H1 (cell line): ENCODE results near the gene SPTY2D1. TPM values are rescaled to one million over a fixed set of nuclear protein-coding genes. Genes with fewer than 3 reads are reported as not detected.

Experiments
- CTCF ChIA-PET: fragments of 300-600 bp; sonication (Branson Sonifier 250); formaldehyde crosslinking; loops from one replicate; lab custom pipeline; 2021; ENCODE audit not compliant: partially characterized antibody; lab: Charles Lee
- POLR2A ChIA-PET: fragments of 300-600 bp; sonication (Branson Sonifier 250); formaldehyde crosslinking; loops from one replicate; lab custom pipeline; 2021; ENCODE audit warnings: inconsistent platforms; ENCODE audit not compliant: partially characterized antibody; lab: Charles Lee
- DNase-seq, 2 experiments: peaks; one replicate each; pipeline versions ENCODE4 v3.0.0 to v3.0.0-alpha.2; 2010 to 2022; ENCODE audit warnings: low spot score in 2 of 2, low read depth in 1 of 2, mixed read lengths in 1 of 2
- FAIRE-seq: peaks from 2 replicates; lab custom pipeline; 2011; peaks lifted over from hg19 to GRCh38; lab: Jason Lieb, UNC
- H2AFZ ChIP-seq: 2 replicates; pipeline ENCODE4 v1.8.1; 2012; ENCODE audit warnings: low read length, inconsistent platforms
- H2AK5ac ChIP-seq: 2 replicates; pipeline ENCODE4 v1.6.1; 2013; ENCODE audit warnings: low read depth, low read length
- H2BK120ac ChIP-seq: replicated peaks from 2 replicates; pipeline ENCODE3; 2013; ENCODE audit warnings: low read depth, low read length, inconsistent platforms
- H2BK12ac ChIP-seq: 2 replicates; pipeline ENCODE4 v1.6.1; 2013; ENCODE audit warnings: low read depth, low read length
- H2BK15ac ChIP-seq: 2 replicates; pipeline ENCODE4 v1.6.1; 2013; ENCODE audit warnings: low read length
- H2BK20ac ChIP-seq: 2 replicates; pipeline ENCODE4 v1.6.1; 2013; ENCODE audit warnings: low read length
- H2BK5ac ChIP-seq: 2 replicates; pipeline ENCODE4 v1.6.1; 2013; ENCODE audit warnings: low read depth, low read length
- H3K14ac ChIP-seq: 2 replicates; pipeline ENCODE4 v1.6.1; 2013; ENCODE audit warnings: inconsistent platforms; ENCODE audit not compliant: insufficient read length
- H3K18ac ChIP-seq: 2 replicates; pipeline ENCODE4 v1.6.1; 2013; ENCODE audit warnings: low read length; ENCODE audit errors: extremely low read depth
- H3K23ac ChIP-seq: 2 replicates; pipeline ENCODE4 v1.6.1; 2013; ENCODE audit warnings: inconsistent platforms; ENCODE audit not compliant: insufficient read length
- H3K23me2 ChIP-seq: 2 replicates; pipeline ENCODE4 v1.6.1; 2013; ENCODE audit warnings: low read depth, low read length
- H3K27ac ChIP-seq: 2 replicates; pipeline ENCODE4 v1.6.1; 2011; ENCODE audit warnings: low read depth, low read length, inconsistent platforms
- H3K27me3 ChIP-seq, 4 experiments: replicated peaks in 1 of 4; 1 replicate in 1 of 4; 2 replicates in 3 of 4; pipeline versions ENCODE4 v1.6.1 to v1.8.1; 2011 to 2013; ENCODE audit warnings: low read length in 3 of 4, mild to moderate bottlenecking in 3 of 4, inconsistent platforms in 2 of 4, mixed read lengths in 2 of 4, moderate library complexity in 1 of 4; ENCODE audit not compliant: control insufficient read depth in 3 of 4, insufficient read depth in 3 of 4; ENCODE audit errors: extremely low read depth in 1 of 4
- H3K36me3 ChIP-seq, 4 experiments: 2 replicates each; pipeline versions ENCODE4 v1.6.1 to v1.8.1; 2011 to 2013; ENCODE audit warnings: mild to moderate bottlenecking in 4 of 4, low read length in 3 of 4, moderate library complexity in 2 of 4, control low read depth in 1 of 4, inconsistent platforms in 1 of 4; ENCODE audit not compliant: insufficient read depth in 4 of 4, control insufficient read depth in 2 of 4
- H3K4ac ChIP-seq: replicated peaks from 2 replicates; pipeline ENCODE3; 2013; ENCODE audit warnings: low read length, low read depth, mixed read lengths, inconsistent platforms; ENCODE audit not compliant: insufficient read length
- H3K4me1 ChIP-seq, 4 experiments: replicated peaks in 1 of 4; 1 replicate in 1 of 4; 2 replicates in 3 of 4; pipeline versions ENCODE4 v1.6.1 to v1.8.1; 2011 to 2013; ENCODE audit warnings: low read length in 3 of 4, inconsistent platforms in 2 of 4, mixed read lengths in 1 of 4; ENCODE audit not compliant: insufficient read depth in 4 of 4, control insufficient read depth in 3 of 4
- H3K4me2 ChIP-seq, 2 experiments: 2 replicates each; pipeline versions ENCODE4 v1.6.1 to v1.8.1; 2011 to 2013; ENCODE audit warnings: low read depth in 2 of 2, low read length in 2 of 2, control low read depth in 1 of 2, inconsistent platforms in 1 of 2, mild to moderate bottlenecking in 1 of 2; ENCODE audit not compliant: insufficient read depth in 1 of 2
- H3K4me3 ChIP-seq, 4 experiments: fragments of 200-600, 300-600 bp in 1 of 4; sonication (generic), shearing (Covaris generic), sonication (Bioruptor Twin) in 1 of 4; 2 replicates each; pipeline versions ENCODE4 v1.5.1 to v1.8.1; 2011 to 2016; ENCODE audit warnings: low read length in 4 of 4, low read depth in 3 of 4, control low read depth in 2 of 4, inconsistent platforms in 2 of 4, mild to moderate bottlenecking in 2 of 4, mixed read lengths in 1 of 4, moderate library complexity in 1 of 4; ENCODE audit not compliant: insufficient read depth in 2 of 4; ENCODE audit errors: extremely low read depth in 1 of 4
- H3K56ac ChIP-seq: replicated peaks from 2 replicates; pipeline ENCODE3; 2013; ENCODE audit warnings: low read depth, mild to moderate bottlenecking, mixed read lengths, low read length, inconsistent platforms; ENCODE audit not compliant: insufficient read length
- H3K79me1 ChIP-seq: 2 replicates; pipeline ENCODE4 v1.6.1; 2013; ENCODE audit warnings: low read depth, low read length, control low read depth
- H3K79me2 ChIP-seq, 2 experiments: 2 replicates each; pipeline versions ENCODE4 v1.6.1 to v1.8.1; 2012 to 2013; ENCODE audit warnings: low read length in 2 of 2, mild to moderate bottlenecking in 2 of 2, inconsistent platforms in 1 of 2; ENCODE audit not compliant: insufficient read depth in 2 of 2, control insufficient read depth in 1 of 2
- H3K9ac ChIP-seq, 4 experiments: replicated peaks in 1 of 4; 1 replicate in 1 of 4; 2 replicates in 3 of 4; pipeline versions ENCODE4 v1.6.1 to v1.8.1; 2011 to 2013; ENCODE audit warnings: low read depth in 3 of 4, low read length in 3 of 4, control low read depth in 2 of 4, mild to moderate bottlenecking in 2 of 4, moderate library complexity in 2 of 4, inconsistent platforms in 1 of 4; ENCODE audit errors: extremely low read depth in 1 of 4
- H3K9me3 ChIP-seq, 2 experiments: 2 replicates each; pipeline versions ENCODE4 v1.6.1 to v1.8.1; 2012 to 2013; ENCODE audit warnings: mild to moderate bottlenecking in 2 of 2, moderate library complexity in 2 of 2, control low read depth in 1 of 2, inconsistent platforms in 1 of 2, low read depth in 1 of 2, low read length in 1 of 2, mixed read lengths in 1 of 2; ENCODE audit not compliant: insufficient read depth in 2 of 2
- H4K20me1 ChIP-seq, 2 experiments: replicated peaks in 1 of 2; 2 replicates each; pipeline versions ENCODE3 to v1.8.1; 2011 to 2013; ENCODE audit warnings: inconsistent platforms in 2 of 2, low read length in 2 of 2, mild to moderate bottlenecking in 1 of 2; ENCODE audit not compliant: insufficient read depth in 2 of 2, control insufficient read depth in 1 of 2
- H4K5ac ChIP-seq: 2 replicates; pipeline ENCODE4 v1.6.1; 2013; ENCODE audit warnings: low read length, low read depth, mixed read lengths, inconsistent platforms; ENCODE audit not compliant: insufficient read length
- H4K8ac ChIP-seq: 2 replicates; pipeline ENCODE4 v1.8.0; 2013; ENCODE audit warnings: mild to moderate bottlenecking, moderate library complexity, low read length, inconsistent platforms; ENCODE audit not compliant: insufficient read depth; ENCODE audit errors: extremely low read depth
- H4K91ac ChIP-seq: replicated peaks from 2 replicates; pipeline ENCODE3; 2013; ENCODE audit warnings: low read length, mixed read lengths, inconsistent platforms; ENCODE audit not compliant: insufficient read length
- KDM5A ChIP-seq: fragments of 200-600 bp; IDR thresholded peaks from 2 replicates; pipeline ENCODE4 v1.7.1; 2012; ENCODE audit warnings: mild to moderate bottlenecking, low read length, inconsistent platforms, mixed read lengths
- WGBS, 2 experiments: shearing (Covaris generic) in 1 of 2; methylation state at CpG; one replicate each; pipeline versions ENCODE4 v1.1.6 to v1.1.7; 2013 to 2015; ENCODE audit warnings: low lambda C conversion rate in 2 of 2, mixed read lengths in 2 of 2, inconsistent platforms in 1 of 2, low coverage in 1 of 2, missing lambda C conversion rate in 1 of 2; ENCODE audit not compliant: insufficient replicate concordance in 2 of 2, insufficient coverage in 1 of 2, insufficient read length in 1 of 2; ENCODE audit errors: extremely low coverage in 1 of 2, missing lambda C conversion rate in 1 of 2; 5-methylcytosine and 5-hydroxymethylcytosine counted together
- polyA plus RNA-seq, 7 experiments: library from polyadenylated mRNA; depleted of rRNA in 3 of 7; stranded (reverse) in 5 of 7; unstranded in 2 of 7; fragments of >200 nt in 5 of 7; fragments of 200-250 nt in 2 of 7; gene quantifications; 1 replicate in 5 of 7; 2 replicates in 1 of 7; 4 replicates in 1 of 7; pipeline versions ENCODE4 v1.2.1 to v1.2.3, GENCODE V29; 2011 to 2013; ENCODE audit warnings: missing spikeins in 2 of 7, mixed read lengths in 2 of 7
- total RNA-seq: library from RNA; stranded (reverse); fragmentation: NEBNext Ultra II Directional; extraction: Animal tissue kit (Norgen Biotek cat#: 25700); gene quantifications from 2 replicates; pipeline ENCODE4 v1.2.1, GENCODE V29; 2021

SPTY2D1 gene
- total and polyA plus RNA-seq, 2 of the 8 experiments (the other 6 are each of a cell fraction or from before 2014, with no cell fraction given) = 4.9 to 17.6 TPM

GRCh38 chr11:18657673-18658072 lies 23.5 kb upstream of the SPTY2D1 start:
- Histone ChIP-seq H2AFZ (no peak overlapping the region), H3K4me1 (no peaks in the 10 kb centered on the region), H4K8ac (no peak overlapping the region), H3K14ac (no peak overlapping the region), H3K79me1 (no peaks in the 10 kb centered on the region), H3K27ac (no peak overlapping the region), H3K9me3 (peaks cover 15% of the 10 kb centered on the region in 2 experiments; a peak in 3 of 4 replicates), H3K9ac (no peak overlapping the region), H4K91ac (no peak overlapping the region), H3K56ac (no peak overlapping the region), H2BK15ac (no peak overlapping the region), H3K27me3 (no peaks in the 10 kb centered on the region), H3K18ac (no peak overlapping the region), H4K20me1 (no peaks in the 10 kb centered on the region), H2BK12ac (no peak overlapping the region), H2AK5ac (no peak overlapping the region), H3K4me3 (no peak overlapping the region), H3K4me2 (no peak overlapping the region), H2BK120ac (no peak overlapping the region), H3K36me3 (no peaks in the 10 kb centered on the region), H3K23ac (no peak overlapping the region), H2BK20ac (no peak overlapping the region), H4K5ac (no peak overlapping the region), H3K4ac (no peak overlapping the region), H3K79me2 (no peaks in the 10 kb centered on the region), H3K23me2 (no peaks in the 10 kb centered on the region), H2BK5ac (no peak overlapping the region)
- DNase-seq = no peak
- POLR2A ChIA-PET = no interaction called here
- no peak for FAIRE-seq
- CTCF ChIA-PET = no interaction called here
- 90% methylated on average over 5 of the region's 5 CpGs; no CpG with 5 or more reads in 1 of the 2 experiments for WGBS, 2 experiments
- no peak for TF ChIP-seq KDM5A
